ENCODE data around the gene PRRG3.
"Not testable (repeated sequence)": the region's sequence is repeated elsewhere in the genome, so short reads cannot be mapped to it uniquely, and the experiment has no call there.

PRRG3 gene

DNA sequence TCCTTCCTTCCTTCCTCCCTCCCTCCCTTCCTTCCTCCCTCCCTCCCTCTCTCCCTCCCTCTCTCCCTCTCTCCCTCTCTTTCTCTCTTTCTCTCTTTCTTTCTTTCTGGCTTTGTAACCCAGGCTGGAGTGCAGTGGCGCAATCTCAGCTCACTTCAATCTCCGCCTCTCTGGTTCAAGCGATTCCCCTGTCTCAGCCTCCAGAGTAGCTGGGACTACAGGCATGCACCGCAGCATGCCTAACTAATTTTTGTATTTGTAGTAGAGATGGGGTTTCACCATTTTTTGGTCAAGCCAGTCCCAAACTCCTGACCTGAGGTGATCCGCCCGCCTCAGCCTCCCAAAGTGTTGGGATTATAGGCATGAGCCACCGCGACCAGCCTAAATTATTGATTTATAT is 1.8 kb downstream of the PRRG3 start:
- not testable (repeated sequence) for DNase-seq (ENCODE audit: low read depth, low spot score); H3K4me1 ChIP-seq (ENCODE audit: control insufficient read depth, insufficient read depth, low read length); H3K27me3 ChIP-seq (ENCODE audit: control insufficient read depth, insufficient read depth, low read length); H3K9me3 ChIP-seq (ENCODE audit: control insufficient read depth, insufficient read depth, low read length); H3K4me3 ChIP-seq (ENCODE audit: low read length); H3K27ac ChIP-seq (ENCODE audit: low read length); H3K36me3 ChIP-seq (ENCODE audit: control insufficient read depth, insufficient read depth, low read length)
- no CpG with 5 or more reads among the region's 8 CpGs for WGBS (ENCODE audit: insufficient coverage, insufficient read length)

GRCh38 chrX:151697522-151697921 is 2.3 kb downstream of the PRRG3 start:
- H3K27ac ChIP-seq (ENCODE audit: low read length), result no peak overlapping the region
- H3K9me3 ChIP-seq (ENCODE audit: control insufficient read depth, insufficient read depth, low read length), result no peaks in the 10 kb centered on the region
- H3K4me1 ChIP-seq (ENCODE audit: control insufficient read depth, insufficient read depth, low read length), result no peaks in the 10 kb centered on the region
- no peaks in the 10 kb centered on the region for H3K36me3 ChIP-seq (ENCODE audit: control insufficient read depth, insufficient read depth, low read length)
- H3K27me3 ChIP-seq (ENCODE audit: control insufficient read depth, insufficient read depth, low read length), result no peaks in the 10 kb centered on the region
- no CpG with 5 or more reads among the region's 4 CpGs for WGBS (ENCODE audit: insufficient coverage, insufficient read length)
- no peak overlapping the region for H3K4me3 ChIP-seq (ENCODE audit: low read length)
- DNase-seq (ENCODE audit: low read depth, low spot score), result no peak

DNA sequence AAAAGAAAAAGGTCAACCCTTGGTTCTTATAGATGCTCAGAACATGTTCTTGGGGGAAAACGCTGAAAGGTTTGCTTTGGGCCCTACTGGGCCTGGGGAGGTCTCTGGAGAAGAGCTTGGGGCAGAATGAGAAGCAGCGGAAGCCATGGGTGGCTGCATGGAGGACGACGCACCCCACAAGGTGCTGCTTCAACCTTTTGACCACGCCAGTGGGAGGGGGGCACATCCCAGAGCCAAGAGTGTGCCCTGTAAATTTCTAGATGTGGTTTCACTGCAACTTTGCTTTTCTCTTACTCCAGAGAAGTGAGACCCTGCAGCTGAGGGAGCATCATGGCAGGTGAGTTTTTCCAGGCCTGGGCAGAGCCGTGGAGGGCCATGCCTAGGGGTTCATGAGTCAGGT is 3.2 kb downstream of the PRRG3 start:
- Histone ChIP-seq H3K27me3 (ENCODE audit: control insufficient read depth, insufficient read depth, low read length) (no peaks in the 10 kb centered on the region), H3K4me3 (ENCODE audit: low read length) (no peak overlapping the region), H3K27ac (ENCODE audit: low read length) (no peak overlapping the region), H3K9me3 (ENCODE audit: control insufficient read depth, insufficient read depth, low read length) (no peaks in the 10 kb centered on the region), H3K36me3 (ENCODE audit: control insufficient read depth, insufficient read depth, low read length) (no peaks in the 10 kb centered on the region), H3K4me1 (ENCODE audit: control insufficient read depth, insufficient read depth, low read length) (no peaks in the 10 kb centered on the region)
- DNase-seq (ENCODE audit: low read depth, low spot score), result no peak
- no CpG with 5 or more reads among the region's 6 CpGs for WGBS (ENCODE audit: insufficient coverage, insufficient read length)

DNA sequence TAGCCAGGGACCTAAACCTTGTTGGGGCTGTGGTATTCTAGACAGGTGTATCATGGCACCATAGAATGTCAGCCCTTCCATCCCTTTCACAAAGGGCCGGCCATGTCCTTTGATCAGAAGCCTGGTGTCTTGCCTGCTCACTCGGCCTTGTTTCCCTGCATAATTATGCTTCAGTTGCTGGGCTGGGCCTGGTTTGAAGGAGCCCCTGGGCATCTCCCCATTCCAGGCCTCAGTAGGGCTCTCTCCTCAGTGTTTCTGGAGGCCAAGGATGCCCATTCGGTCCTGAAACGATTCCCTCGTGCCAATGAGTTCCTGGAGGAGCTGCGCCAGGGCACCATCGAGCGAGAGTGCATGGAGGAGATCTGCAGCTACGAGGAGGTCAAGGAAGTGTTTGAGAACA is 4.5 kb downstream of the PRRG3 start:
- Histone ChIP-seq H3K36me3 (ENCODE audit: control insufficient read depth, insufficient read depth, low read length) (no peaks in the 10 kb centered on the region), H3K27ac (ENCODE audit: low read length) (no peak overlapping the region), H3K4me1 (ENCODE audit: control insufficient read depth, insufficient read depth, low read length) (no peaks in the 10 kb centered on the region), H3K9me3 (ENCODE audit: control insufficient read depth, insufficient read depth, low read length) (no peaks in the 10 kb centered on the region), H3K4me3 (ENCODE audit: low read length) (no peak overlapping the region), H3K27me3 (ENCODE audit: control insufficient read depth, insufficient read depth, low read length) (no peaks in the 10 kb centered on the region)
- DNase-seq (ENCODE audit: low read depth, low spot score), result no peak
- WGBS (ENCODE audit: insufficient coverage, insufficient read length), result no CpG with 5 or more reads among the region's 9 CpGs

GRCh38 chrX:151700581-151700980 is 5.3 kb downstream of the PRRG3 start:
- no peak overlapping the region for H3K4me3 ChIP-seq (ENCODE audit: low read length)
- H3K27ac ChIP-seq (ENCODE audit: low read length), result no peak overlapping the region
- no CpG with 5 or more reads among the region's 16 CpGs for WGBS (ENCODE audit: insufficient coverage, insufficient read length)
- no peaks in the 10 kb centered on the region for H3K27me3 ChIP-seq (ENCODE audit: control insufficient read depth, insufficient read depth, low read length)
- DNase-seq (ENCODE audit: low read depth, low spot score), result no peak
- H3K36me3 ChIP-seq (ENCODE audit: control insufficient read depth, insufficient read depth, low read length), result no peaks in the 10 kb centered on the region
- no peaks in the 10 kb centered on the region for H3K4me1 ChIP-seq (ENCODE audit: control insufficient read depth, insufficient read depth, low read length)
- no peaks in the 10 kb centered on the region for H3K9me3 ChIP-seq (ENCODE audit: control insufficient read depth, insufficient read depth, low read length)

DNA sequence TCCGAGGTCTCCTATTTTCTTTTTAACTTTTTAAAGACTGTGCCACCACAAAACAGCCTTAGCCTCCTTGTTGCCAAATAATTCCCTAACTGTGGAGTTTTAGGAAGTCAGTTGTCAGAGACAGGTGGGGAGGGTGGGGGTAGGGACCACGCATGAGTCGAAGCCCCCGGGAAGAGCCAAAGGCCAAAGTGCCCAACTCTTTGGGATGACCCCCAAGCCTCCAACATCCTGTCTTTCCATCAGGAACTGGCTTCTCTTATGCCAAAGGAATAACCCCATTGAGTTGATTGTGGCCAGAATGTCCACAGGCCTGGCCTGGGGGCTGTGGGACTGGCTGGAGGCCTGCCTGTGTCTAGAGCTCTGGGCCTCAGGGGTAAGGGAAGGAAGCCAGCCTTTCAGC is 5.8 kb downstream of the PRRG3 start:
- Histone ChIP-seq H3K27me3 (ENCODE audit: control insufficient read depth, insufficient read depth, low read length) (no peaks in the 10 kb centered on the region), H3K4me3 (ENCODE audit: low read length) (no peak overlapping the region), H3K4me1 (ENCODE audit: control insufficient read depth, insufficient read depth, low read length) (no peaks in the 10 kb centered on the region), H3K27ac (ENCODE audit: low read length) (no peak overlapping the region), H3K9me3 (ENCODE audit: control insufficient read depth, insufficient read depth, low read length) (no peaks in the 10 kb centered on the region), H3K36me3 (ENCODE audit: control insufficient read depth, insufficient read depth, low read length) (no peaks in the 10 kb centered on the region)
- WGBS (ENCODE audit: insufficient coverage, insufficient read length), result no CpG with 5 or more reads among the region's 4 CpGs
- DNase-seq (ENCODE audit: low read depth, low spot score), result no peak

- no peak for DNase-seq (ENCODE audit: low read depth, low spot score)
- H3K27ac ChIP-seq (ENCODE audit: low read length), result no peak overlapping the region
These were observed 6.3 kb downstream of the PRRG3 start for GRCh38 chrX:151701531-151701930.

GRCh38 chrX:151702026-151702714 is 6.9 kb downstream of the PRRG3 start:
- Histone ChIP-seq H3K4me1 (ENCODE audit: control insufficient read depth, insufficient read depth, low read length) (no peaks in the 10 kb centered on the region), H3K36me3 (ENCODE audit: control insufficient read depth, insufficient read depth, low read length) (no peaks in the 10 kb centered on the region), H3K9me3 (ENCODE audit: control insufficient read depth, insufficient read depth, low read length) (no peaks in the 10 kb centered on the region), H3K27me3 (ENCODE audit: control insufficient read depth, insufficient read depth, low read length) (no peaks in the 10 kb centered on the region), H3K27ac (ENCODE audit: low read length) (no peak overlapping the region), H3K4me3 (ENCODE audit: low read length) (no peak overlapping the region)
- WGBS (ENCODE audit: insufficient coverage, insufficient read length), result no CpG with 5 or more reads among the region's 9 CpGs
- DNase-seq (ENCODE audit: low read depth, low spot score), result no peak

More at GRCh38 chrX:151701531-151701930, 6.3 kb downstream of the PRRG3 start:
- no peaks in the 10 kb centered on the region for H3K4me1 ChIP-seq (ENCODE audit: control insufficient read depth, insufficient read depth, low read length)
- H3K36me3 ChIP-seq (ENCODE audit: control insufficient read depth, insufficient read depth, low read length), result no peaks in the 10 kb centered on the region
- H3K9me3 ChIP-seq (ENCODE audit: control insufficient read depth, insufficient read depth, low read length), result no peaks in the 10 kb centered on the region
- no peak overlapping the region for H3K4me3 ChIP-seq (ENCODE audit: low read length)
- H3K27me3 ChIP-seq (ENCODE audit: control insufficient read depth, insufficient read depth, low read length), result no peaks in the 10 kb centered on the region
- no CpG with 5 or more reads among the region's 7 CpGs for WGBS (ENCODE audit: insufficient coverage, insufficient read length)

- Histone ChIP-seq H3K36me3 (ENCODE audit: control insufficient read depth, insufficient read depth, low read length) (no peaks in the 10 kb centered on the region), H3K4me3 (ENCODE audit: low read length) (no peak overlapping the region), H3K27me3 (ENCODE audit: control insufficient read depth, insufficient read depth, low read length) (no peaks in the 10 kb centered on the region), H3K9me3 (ENCODE audit: control insufficient read depth, insufficient read depth, low read length) (no peaks in the 10 kb centered on the region), H3K27ac (ENCODE audit: low read length) (no peak overlapping the region), H3K4me1 (ENCODE audit: control insufficient read depth, insufficient read depth, low read length) (no peaks in the 10 kb centered on the region)
- no peak for DNase-seq (ENCODE audit: low read depth, low spot score)
- no CpG with 5 or more reads among the region's 7 CpGs for WGBS (ENCODE audit: insufficient coverage, insufficient read length)
These were observed 7.6 kb downstream of the PRRG3 start for GRCh38 chrX:151702741-151703340.

DNA sequence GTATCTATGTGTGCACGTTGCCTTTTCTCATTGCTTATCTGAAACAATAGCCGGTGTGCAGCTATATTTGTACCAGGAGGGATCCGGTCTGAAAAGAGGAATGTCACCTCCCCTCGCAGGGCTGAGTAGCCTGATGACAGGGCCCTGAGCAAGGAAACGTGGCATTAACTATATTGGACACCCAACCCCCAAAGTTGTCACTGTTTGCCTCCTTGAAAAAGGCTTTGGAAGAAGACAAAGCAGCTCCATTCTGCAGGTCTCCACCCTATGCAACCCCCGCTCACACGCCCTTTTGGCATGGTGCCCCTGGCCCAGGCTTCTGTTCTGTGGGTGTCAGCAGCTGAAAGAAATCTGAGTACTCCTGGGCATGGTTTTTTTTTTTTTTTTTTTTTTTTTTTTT is 8.2 kb downstream of the PRRG3 start:
- H3K9me3 ChIP-seq (ENCODE audit: control insufficient read depth, insufficient read depth, low read length), result no peaks in the 10 kb centered on the region
- no peak overlapping the region for H3K27ac ChIP-seq (ENCODE audit: low read length)
- no peaks in the 10 kb centered on the region for H3K36me3 ChIP-seq (ENCODE audit: control insufficient read depth, insufficient read depth, low read length)
- H3K27me3 ChIP-seq (ENCODE audit: control insufficient read depth, insufficient read depth, low read length), result no peaks in the 10 kb centered on the region
- no peak for DNase-seq (ENCODE audit: low read depth, low spot score)
- no peaks in the 10 kb centered on the region for H3K4me1 ChIP-seq (ENCODE audit: control insufficient read depth, insufficient read depth, low read length)
- no CpG with 5 or more reads among the region's 7 CpGs for WGBS (ENCODE audit: insufficient coverage, insufficient read length)
- no peak overlapping the region for H3K4me3 ChIP-seq (ENCODE audit: low read length)

Data from iPS DF 6.9 (cell line).